ENCODE measurements around the gene MYL4. TPM values are rescaled to one million over a fixed set of nuclear protein-coding genes. Genes with fewer than 3 reads are reported as not detected.

The MYL4 gene
- total and polyA plus RNA-seq, 5 donors from 2014 or later, result not detected

DNA sequence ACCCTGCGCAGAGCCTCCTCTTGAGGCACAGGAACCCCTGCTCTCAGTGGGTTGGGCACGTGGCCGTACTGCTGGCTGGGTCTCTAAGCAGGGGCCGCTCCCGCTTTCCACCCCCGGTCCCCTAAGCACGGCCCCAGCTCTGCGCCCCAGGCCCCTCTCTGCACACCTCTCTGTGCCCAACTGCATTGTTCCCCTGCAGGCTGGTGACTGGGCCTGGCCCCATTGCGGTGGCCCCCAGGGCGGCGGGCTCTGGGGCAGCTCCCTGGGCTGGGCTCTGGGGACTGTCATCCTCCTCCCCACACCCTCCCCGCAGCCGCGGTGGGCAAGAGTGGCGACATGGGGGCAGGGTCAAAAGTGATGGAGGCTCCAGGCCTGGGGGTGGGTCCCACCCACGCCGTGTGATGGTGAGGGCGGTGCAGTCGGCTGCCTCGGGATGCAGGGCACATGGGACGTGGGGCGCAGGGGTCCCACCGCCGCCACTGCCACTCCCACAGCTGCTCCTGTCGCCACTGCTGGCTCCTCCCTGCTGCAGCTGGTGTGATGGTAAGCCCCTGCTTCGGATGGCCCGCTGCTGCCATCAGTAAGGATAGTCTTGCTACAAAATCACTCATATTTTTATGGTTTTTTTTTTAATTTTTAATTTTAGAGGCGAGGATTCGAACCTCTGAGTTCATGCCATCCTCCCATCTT lies 29.3 kb downstream of the MYL4 start:
- H3K27me3 Mint-ChIP-seq, result no peaks in the 10 kb centered on the region
- H3K36me3 Mint-ChIP-seq, result no peaks in the 10 kb centered on the region
- Histone ChIP-seq H3K9me3 (ENCODE audit: control insufficient read depth in 2 of 2, low read length in 2 of 2) (no peaks in the 10 kb centered on the region), H3K4me1 (ENCODE audit: control insufficient read depth, insufficient read depth, low read length, poor library complexity, severe bottlenecking) (no peaks in the 10 kb centered on the region), H3K4me3 (ENCODE audit: low read depth, low read length) (no peak overlapping the region), H3K27ac (ENCODE audit: insufficient read depth, low read length, poor library complexity, severe bottlenecking) (no peak overlapping the region), H3K27me3 (ENCODE audit: control insufficient read depth, insufficient read depth, low read length) (no peaks in the 10 kb centered on the region), H3K36me3 (ENCODE audit: control insufficient read depth, insufficient read depth, low read length) (no peaks in the 10 kb centered on the region)
- H3K4me1 Mint-ChIP-seq, result peaks cover 0 to 2% (median 0%) of the 10 kb centered on the region in 4 donors
- DNase-seq, result no peak
- no peaks in the 10 kb centered on the region for H3K9me3 Mint-ChIP-seq
- no peak overlapping the region for H3K4me3 Mint-ChIP-seq
- no peak for ATAC-seq (ENCODE audit: low read depth in 2 of 2)
- no peak overlapping the region for H3K27ac Mint-ChIP-seq

DNA sequence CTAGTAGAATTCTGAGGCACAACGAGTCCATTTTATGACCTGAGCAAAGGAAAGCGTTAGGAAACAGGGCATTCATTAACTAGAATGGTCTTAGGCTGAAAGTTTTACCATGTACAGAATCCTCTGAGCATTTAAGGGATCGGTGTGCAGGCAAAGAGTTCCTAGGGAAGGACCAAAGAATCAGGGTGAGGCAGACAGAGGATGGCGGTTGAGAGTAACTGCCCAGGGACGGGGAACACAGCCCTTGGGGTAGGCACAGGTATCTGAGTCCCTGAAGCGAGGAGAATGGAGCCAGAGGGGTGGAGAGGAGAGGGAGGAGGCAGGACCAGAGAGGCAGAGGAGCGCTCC lies 30.4 kb downstream of the MYL4 start:
- H3K4me1 ChIP-seq (ENCODE audit: control insufficient read depth, insufficient read depth, low read length, poor library complexity, severe bottlenecking), result no peaks in the 10 kb centered on the region
- H3K27me3 ChIP-seq (ENCODE audit: control insufficient read depth, insufficient read depth, low read length), result no peaks in the 10 kb centered on the region
- DNase-seq, result no peak

DNA sequence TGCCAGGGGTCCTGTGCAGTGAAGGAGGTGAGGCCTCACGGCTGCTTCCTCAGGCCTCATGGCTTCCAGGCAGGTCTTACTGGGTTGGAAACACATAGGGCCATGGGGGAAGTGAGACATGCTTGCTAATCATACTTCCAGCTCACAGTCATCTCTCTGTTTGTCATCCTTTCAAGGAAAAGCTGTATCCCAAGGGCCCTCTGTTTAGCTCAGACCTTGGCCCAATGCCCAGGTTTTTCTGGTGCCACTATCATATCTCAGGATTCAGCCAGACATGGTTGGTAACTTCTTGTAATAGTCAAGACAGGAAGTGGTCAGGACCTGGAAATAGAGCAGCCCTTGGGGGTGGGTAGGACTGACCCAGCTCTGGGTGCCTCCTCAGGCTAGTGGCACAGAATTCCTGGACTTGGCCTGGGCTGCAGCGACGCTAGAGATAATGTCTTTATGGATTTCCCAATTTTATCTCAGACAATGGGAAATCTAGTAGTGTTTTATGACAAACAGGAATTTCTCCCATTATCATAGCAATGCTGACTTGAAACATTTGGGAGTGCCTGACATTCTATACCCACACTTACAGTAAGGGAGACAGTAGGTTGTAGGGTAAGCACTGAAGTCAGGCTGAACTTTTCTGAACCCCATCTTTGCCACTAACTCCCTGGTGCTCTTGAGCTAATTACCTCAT lies 31.0 kb downstream of the MYL4 start:
- Mint-ChIP-seq H3K4me3 (peak overlapping the region in 1 of 4 donors; percentile 68), H3K4me1 (peaks cover 0 to 2% (median 0%) of the 10 kb centered on the region in 4 donors), H3K27ac (no peak overlapping the region), H3K9me3 (no peaks in the 10 kb centered on the region), H3K27me3 (peaks cover 7% of the 10 kb centered on the region), H3K36me3 (no peaks in the 10 kb centered on the region)
- no peak for ATAC-seq (ENCODE audit: low read depth in 2 of 2)
- no peak overlapping the region for H3K27ac ChIP-seq (ENCODE audit: insufficient read depth, low read length, poor library complexity, severe bottlenecking)
- H3K36me3 ChIP-seq (ENCODE audit: control insufficient read depth, insufficient read depth, low read length), result no peaks in the 10 kb centered on the region
- H3K4me1 ChIP-seq (ENCODE audit: control insufficient read depth, insufficient read depth, low read length, poor library complexity, severe bottlenecking), result no peaks in the 10 kb centered on the region
- no peaks in the 10 kb centered on the region for H3K27me3 ChIP-seq (ENCODE audit: control insufficient read depth, insufficient read depth, low read length)
- H3K9me3 ChIP-seq (ENCODE audit: control insufficient read depth in 2 of 2, low read length in 2 of 2), result no peaks in the 10 kb centered on the region
- no peak overlapping the region for H3K4me3 ChIP-seq (ENCODE audit: low read depth, low read length)
- no peak for DNase-seq

More for the DNA sequence above, 30.4 kb downstream of the MYL4 start:
- Mint-ChIP-seq H3K4me1 (peaks cover 0 to 2% (median 0%) of the 10 kb centered on the region in 4 donors), H3K36me3 (no peaks in the 10 kb centered on the region), H3K27me3 (peaks cover 7% of the 10 kb centered on the region), H3K27ac (no peak overlapping the region), H3K9me3 (no peaks in the 10 kb centered on the region), H3K4me3 (no peak overlapping the region)
- ATAC-seq (ENCODE audit: low read depth in 2 of 2), result no peak
- H3K36me3 ChIP-seq (ENCODE audit: control insufficient read depth, insufficient read depth, low read length), result no peaks in the 10 kb centered on the region
- no peaks in the 10 kb centered on the region for H3K9me3 ChIP-seq (ENCODE audit: control insufficient read depth in 2 of 2, low read length in 2 of 2)
- no peak overlapping the region for H3K4me3 ChIP-seq (ENCODE audit: low read depth, low read length)
- H3K27ac ChIP-seq (ENCODE audit: insufficient read depth, low read length, poor library complexity, severe bottlenecking), result no peak overlapping the region

DNA sequence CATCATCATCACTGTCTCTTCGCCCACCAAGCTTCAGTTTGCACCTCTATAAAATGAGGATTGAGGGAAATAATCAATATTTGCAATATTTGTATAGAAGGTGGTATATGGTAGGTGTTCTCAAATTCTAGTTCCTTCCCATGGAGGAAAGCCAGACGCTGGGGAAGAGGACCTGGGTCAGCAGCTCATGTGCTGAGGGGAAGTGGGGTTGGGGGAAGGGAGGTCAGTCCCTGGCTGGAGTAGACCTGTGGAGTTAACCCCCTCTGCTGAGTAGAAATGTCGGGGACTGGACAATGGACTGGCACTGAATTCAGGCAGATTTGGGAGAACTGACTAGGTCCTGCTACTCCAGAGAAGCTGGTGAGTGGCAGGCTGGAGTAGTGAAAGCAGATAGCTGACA lies 31.7 kb downstream of the MYL4 start:
- Histone ChIP-seq H3K27me3 (ENCODE audit: control insufficient read depth, insufficient read depth, low read length) (peaks cover under 1% of the 10 kb centered on the region), H3K36me3 (ENCODE audit: control insufficient read depth, insufficient read depth, low read length) (no peaks in the 10 kb centered on the region), H3K9me3 (ENCODE audit: control insufficient read depth in 2 of 2, low read length in 2 of 2) (no peaks in the 10 kb centered on the region), H3K27ac (ENCODE audit: insufficient read depth, low read length, poor library complexity, severe bottlenecking) (no peak overlapping the region), H3K4me3 (ENCODE audit: low read depth, low read length) (no peak overlapping the region), H3K4me1 (ENCODE audit: control insufficient read depth, insufficient read depth, low read length, poor library complexity, severe bottlenecking) (no peaks in the 10 kb centered on the region)
- peak overlapping the region in 1 of 4 donors; percentile 68 for H3K4me3 Mint-ChIP-seq
- DNase-seq, result no peak
- H3K27me3 Mint-ChIP-seq, result peaks cover 13% of the 10 kb centered on the region
- H3K9me3 Mint-ChIP-seq, result no peaks in the 10 kb centered on the region
- ATAC-seq (ENCODE audit: low read depth in 2 of 2), result no peak
- H3K36me3 Mint-ChIP-seq, result no peaks in the 10 kb centered on the region
- peaks cover 0 to 2% (median 0%) of the 10 kb centered on the region in 4 donors for H3K4me1 Mint-ChIP-seq
- H3K27ac Mint-ChIP-seq, result no peak overlapping the region

DNA sequence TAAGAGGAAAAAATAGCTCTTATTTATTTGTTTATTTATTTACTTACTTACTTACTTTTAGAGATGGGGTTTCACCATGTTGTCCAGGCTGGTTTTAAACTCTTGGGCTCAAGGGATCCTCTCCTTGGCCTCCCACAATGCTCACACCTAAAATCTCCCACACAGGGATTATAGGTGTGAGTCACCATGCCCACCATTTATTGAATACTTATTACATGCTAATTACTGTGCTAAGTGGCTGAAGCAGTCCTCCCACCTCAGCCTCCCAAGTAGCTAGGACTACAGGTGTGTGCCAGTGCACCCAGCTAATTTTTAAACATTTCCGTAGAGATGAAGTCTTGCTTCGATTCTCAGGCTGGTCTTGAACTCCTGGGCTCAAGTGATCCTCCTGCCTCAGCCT lies 33.5 kb downstream of the MYL4 start:
- Histone ChIP-seq H3K4me3 (ENCODE audit: low read depth, low read length) (no peak overlapping the region), H3K9me3 (ENCODE audit: control insufficient read depth in 2 of 2, low read length in 2 of 2) (no peaks in the 10 kb centered on the region), H3K27me3 (ENCODE audit: control insufficient read depth, insufficient read depth, low read length) (peaks cover 4% of the 10 kb centered on the region), H3K27ac (ENCODE audit: insufficient read depth, low read length, poor library complexity, severe bottlenecking) (no peak overlapping the region), H3K4me1 (ENCODE audit: control insufficient read depth, insufficient read depth, low read length, poor library complexity, severe bottlenecking) (no peaks in the 10 kb centered on the region), H3K36me3 (ENCODE audit: control insufficient read depth, insufficient read depth, low read length) (no peaks in the 10 kb centered on the region)
- Mint-ChIP-seq H3K27ac (no peak overlapping the region), H3K4me3 (no peak overlapping the region), H3K36me3 (no peaks in the 10 kb centered on the region), H3K27me3 (peaks cover 30% of the 10 kb centered on the region), H3K9me3 (no peaks in the 10 kb centered on the region), H3K4me1 (peaks cover 0 to 2% (median 0%) of the 10 kb centered on the region in 4 donors)
- ATAC-seq (ENCODE audit: low read depth in 2 of 2) (no peak), DNase-seq (no peak)

DNA sequence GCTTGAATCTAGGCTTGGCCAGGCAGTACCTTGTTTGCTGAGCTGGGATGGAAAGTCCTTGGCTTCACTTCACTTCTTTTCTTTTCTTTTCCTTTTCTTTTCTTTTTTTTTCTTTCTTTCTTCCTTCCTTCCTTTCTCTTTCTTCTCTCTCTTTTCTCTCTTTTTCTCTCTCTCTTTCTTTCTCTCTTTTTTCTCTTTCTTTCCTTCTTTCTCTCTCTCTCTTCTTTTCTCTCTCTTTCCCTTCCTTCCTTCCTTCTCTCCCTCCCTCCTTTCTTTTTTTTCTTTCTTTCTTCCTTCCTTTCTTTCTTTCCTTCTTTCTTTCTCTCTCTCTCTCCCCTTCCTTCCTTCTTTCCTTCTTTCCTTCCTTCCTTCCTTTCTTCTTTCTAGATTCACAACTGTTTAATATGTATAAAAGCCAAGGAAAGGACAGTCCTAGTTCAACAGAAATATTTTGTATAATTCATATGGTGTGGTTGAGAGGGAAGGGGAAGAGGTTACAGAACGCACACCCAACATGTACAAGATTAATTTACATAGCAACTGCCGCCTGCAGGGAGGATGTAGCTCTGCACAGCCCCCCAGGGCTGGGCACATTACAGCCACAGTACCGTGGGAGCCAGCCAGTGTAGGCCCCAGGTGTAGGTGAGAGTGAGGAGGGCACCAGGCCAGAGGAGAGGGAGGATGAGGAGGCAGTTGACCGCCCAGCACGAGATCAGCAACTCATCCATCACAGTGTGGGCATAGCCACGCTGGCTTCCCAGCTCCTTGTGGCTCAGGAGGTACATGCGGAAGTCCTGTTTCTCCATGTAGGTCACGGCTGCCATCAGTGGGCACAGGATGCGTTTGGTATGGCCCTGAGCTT lies 34.8 kb downstream of the MYL4 start:
- Mint-ChIP-seq H3K4me3 (no peak overlapping the region), H3K9me3 (no peaks in the 10 kb centered on the region), H3K36me3 (no peaks in the 10 kb centered on the region), H3K27ac (no peak overlapping the region), H3K4me1 (peaks cover 0 to 2% (median 0%) of the 10 kb centered on the region in 4 donors), H3K27me3 (peaks cover 44% of the 10 kb centered on the region)
- no peak overlapping the region for H3K4me3 ChIP-seq (ENCODE audit: low read depth, low read length)
- no peaks in the 10 kb centered on the region for H3K9me3 ChIP-seq (ENCODE audit: control insufficient read depth in 2 of 2, low read length in 2 of 2)
- H3K4me1 ChIP-seq (ENCODE audit: control insufficient read depth, insufficient read depth, low read length, poor library complexity, severe bottlenecking), result no peaks in the 10 kb centered on the region
- H3K27ac ChIP-seq (ENCODE audit: insufficient read depth, low read length, poor library complexity, severe bottlenecking), result no peak overlapping the region
- H3K27me3 ChIP-seq (ENCODE audit: control insufficient read depth, insufficient read depth, low read length), result peaks cover 4% of the 10 kb centered on the region
- ATAC-seq (ENCODE audit: low read depth in 2 of 2) (no peak), DNase-seq (no peak)
- no peaks in the 10 kb centered on the region for H3K36me3 ChIP-seq (ENCODE audit: control insufficient read depth, insufficient read depth, low read length)

DNA sequence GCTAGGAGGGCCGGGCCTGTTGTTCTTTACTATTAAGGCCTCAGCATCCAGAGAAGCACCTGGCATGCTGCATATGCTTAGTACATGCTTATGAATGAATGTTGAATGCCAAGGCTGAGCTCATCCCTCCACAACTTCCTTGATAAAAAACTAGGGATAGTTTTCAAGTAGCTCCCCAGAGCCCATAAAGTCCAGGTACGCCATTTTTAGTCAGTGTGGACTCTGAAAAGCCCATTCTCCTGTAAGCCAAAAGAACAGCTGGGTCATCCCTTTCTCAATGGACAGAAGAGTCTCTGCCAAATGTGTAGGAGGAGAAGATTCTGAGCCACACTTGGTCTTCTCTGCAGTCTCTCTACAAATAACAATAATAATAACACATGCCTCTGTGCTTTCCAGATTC lies 35.5 kb downstream of the MYL4 start:
- H3K27ac Mint-ChIP-seq, result no peak overlapping the region

More for the DNA sequence above, 35.5 kb downstream of the MYL4 start:
- Histone ChIP-seq H3K4me1 (ENCODE audit: control insufficient read depth, insufficient read depth, low read length, poor library complexity, severe bottlenecking) (no peaks in the 10 kb centered on the region), H3K4me3 (ENCODE audit: low read depth, low read length) (no peak overlapping the region), H3K27me3 (ENCODE audit: control insufficient read depth, insufficient read depth, low read length) (peaks cover 4% of the 10 kb centered on the region), H3K9me3 (ENCODE audit: control insufficient read depth in 2 of 2, low read length in 2 of 2) (no peaks in the 10 kb centered on the region), H3K36me3 (ENCODE audit: control insufficient read depth, insufficient read depth, low read length) (no peaks in the 10 kb centered on the region), H3K27ac (ENCODE audit: insufficient read depth, low read length, poor library complexity, severe bottlenecking) (no peak overlapping the region)
- H3K36me3 Mint-ChIP-seq, result no peaks in the 10 kb centered on the region
- no peaks in the 10 kb centered on the region for H3K9me3 Mint-ChIP-seq
- no peak for ATAC-seq (ENCODE audit: low read depth in 2 of 2)
- no peak overlapping the region for H3K4me3 Mint-ChIP-seq
- DNase-seq, result no peak
- peaks cover 51% of the 10 kb centered on the region for H3K27me3 Mint-ChIP-seq
- H3K4me1 Mint-ChIP-seq, result peaks cover 0 to 2% (median 0%) of the 10 kb centered on the region in 4 donors
